Left ventricle myocardium superior (tissue), 1 donor: ENCODE results near the gene EGFL7. TPM values are rescaled to one million over a fixed set of nuclear protein-coding genes. Genes with fewer than 3 reads are reported as not detected.

Experiments used
- ATAC-seq: fragments of 200-7000 bp; cut with Tn5 transposase; one replicate; pipeline ENCODE4 v1.9.1; 2020; ENCODE audit warnings: mild to moderate bottlenecking, moderate library complexity
- DNase-seq: peaks from one replicate; pipeline ENCODE4 v3.0.0-alpha.2; 2020
- intact Hi-C: fragments of 100-400 bp; cut with micrococcal nuclease; formaldehyde crosslinking; loops from one replicate; pipeline ENCODE4 v1.11.0; 2022
- total RNA-seq: library from RNA; stranded (reverse); fragmentation: NEBNext Ultra II Directional; extraction: Animal tissue kit (Norgen Biotek cat#: 25700); gene quantifications from one replicate; pipeline ENCODE4 v1.2.1, GENCODE V29; 2021
- donor health status: DM: no; HTN: yes; CAD: no; lungs with severe emphysema.

EGFL7 gene
- total RNA-seq, 1 donor from 2014 or later: 63.8 TPM

DNA sequence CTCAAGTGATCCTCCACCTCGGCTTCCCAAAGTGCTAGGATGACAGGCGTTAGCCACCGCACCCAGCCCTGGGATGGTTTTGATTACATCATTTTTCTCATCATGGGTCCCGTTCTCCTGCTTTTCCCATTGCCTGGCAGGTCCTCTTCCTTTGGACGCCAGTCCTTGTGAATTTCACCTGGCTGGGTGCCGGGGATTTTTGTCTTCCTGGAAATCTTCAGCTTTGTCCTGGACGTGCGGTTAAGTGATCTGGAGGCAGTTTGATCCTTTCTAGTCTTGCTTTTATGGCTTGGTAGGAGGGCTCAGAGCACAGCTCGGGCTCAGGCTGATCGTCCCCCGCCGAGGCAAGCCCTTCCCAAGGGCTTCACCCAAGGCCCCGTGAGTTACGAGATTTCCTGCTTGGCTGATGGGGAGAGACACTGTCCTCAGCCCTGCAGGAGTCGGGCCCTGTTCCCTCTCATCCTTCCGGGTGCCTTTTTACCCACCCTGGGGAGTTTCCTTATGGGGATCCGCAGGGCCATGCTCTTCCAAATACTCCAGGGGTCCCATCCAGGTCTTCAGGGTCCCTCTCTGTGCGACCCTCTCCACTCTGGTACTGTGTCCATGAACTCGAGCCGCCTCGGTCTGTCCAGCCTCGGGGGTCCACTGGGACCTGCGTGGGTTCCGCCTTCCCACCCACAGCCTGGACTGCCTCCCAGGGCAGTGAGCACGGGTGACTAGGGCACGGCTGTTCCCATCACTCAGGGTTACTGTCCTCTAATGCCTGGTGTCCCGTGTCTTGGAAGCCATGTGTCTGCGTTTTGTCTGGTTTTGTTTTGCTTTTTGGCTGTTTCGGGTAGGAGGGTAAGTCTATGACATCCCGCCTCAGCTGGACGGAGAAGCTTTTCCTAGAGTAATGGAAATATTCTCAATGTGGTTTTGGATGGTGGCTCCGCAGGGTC, 22.3 kb upstream of the EGFL7 start:
- DNase-seq (peak; percentile 39), ATAC-seq (no peak)
- intact Hi-C loops: no loop called here

DNA sequence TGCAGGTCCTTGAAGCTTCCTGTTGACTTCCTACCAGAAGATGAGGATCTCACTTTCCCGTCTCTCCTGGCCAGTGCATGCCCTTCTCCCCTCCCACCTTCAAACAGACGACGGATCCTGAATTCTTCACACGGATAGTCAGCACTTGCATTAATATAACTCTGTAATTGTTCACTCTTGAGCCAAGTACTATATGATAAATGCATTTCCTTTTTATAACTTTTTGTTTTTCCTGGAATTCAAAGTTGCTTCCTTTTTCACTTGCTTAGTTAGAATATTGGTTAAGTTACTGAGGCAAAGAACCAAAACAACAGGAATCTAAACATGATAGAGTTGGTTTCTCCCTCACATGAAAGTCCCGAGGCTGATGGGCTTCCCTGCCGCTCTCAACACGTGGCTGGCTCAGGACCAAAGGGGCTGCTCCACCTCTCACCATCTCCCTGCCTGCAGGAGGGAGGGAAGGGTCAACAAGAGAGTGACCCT, 20.2 kb upstream of the EGFL7 start:
- intact Hi-C loops: no loop called here
- no peak for ATAC-seq

DNA sequence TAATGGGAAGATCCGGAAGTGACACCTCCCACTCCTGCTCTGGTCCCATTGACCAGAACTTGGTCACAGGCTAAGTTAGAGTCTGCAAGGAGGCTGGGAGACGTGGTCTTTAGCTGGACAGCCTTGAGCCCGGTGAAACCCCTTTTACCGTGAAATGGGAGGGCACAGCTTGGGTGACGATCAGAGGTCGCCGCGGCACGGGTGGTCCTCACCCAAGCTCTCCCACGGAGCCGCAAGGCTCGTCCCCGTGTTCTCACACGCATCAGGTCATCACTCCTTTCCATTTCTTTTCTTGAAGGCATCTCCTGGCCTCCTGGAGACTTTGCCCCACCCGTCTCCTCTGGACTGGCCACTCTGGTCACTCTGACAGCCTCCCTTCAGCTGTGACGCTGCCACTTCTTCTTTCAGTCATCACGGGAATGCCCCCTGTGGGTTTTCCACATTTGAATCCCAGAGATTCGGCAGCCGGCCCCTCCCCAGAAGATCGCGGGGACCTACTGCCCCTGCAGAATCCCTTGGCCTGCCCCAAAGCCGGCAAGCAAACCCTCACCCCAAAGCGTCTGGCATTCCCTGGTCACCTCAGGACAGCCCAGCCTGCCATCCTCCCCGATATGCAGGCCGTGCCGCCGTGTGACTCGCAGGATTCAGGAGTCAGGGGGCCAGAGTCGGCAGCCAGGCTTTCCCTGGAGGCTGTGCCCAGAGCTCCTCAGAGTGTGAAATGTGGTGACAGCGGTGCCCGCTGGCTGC, 18.9 kb upstream of the EGFL7 start:
- intact Hi-C loops: no loop called here
- ATAC-seq (peak; percentile 0), DNase-seq (no peak)

More for the DNA sequence above, 20.2 kb upstream of the EGFL7 start:
- DNase-seq: peak; percentile 33

DNA sequence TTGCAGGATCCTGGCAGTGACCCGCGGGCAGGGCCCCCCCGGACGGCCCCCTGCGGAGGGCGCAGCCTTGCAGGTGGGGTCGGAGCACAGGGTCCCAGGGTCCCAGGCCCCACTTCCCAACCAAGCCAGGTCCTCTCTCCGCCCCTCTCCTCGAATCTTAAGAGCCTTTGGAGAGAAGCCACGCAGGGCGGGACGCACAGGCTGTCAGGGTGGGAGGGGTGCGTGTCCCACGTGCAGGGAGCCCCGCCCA, 18.4 kb upstream of the EGFL7 start:
- intact Hi-C loops: no loop called here
- ATAC-seq (no peak), DNase-seq (no peak)

DNA sequence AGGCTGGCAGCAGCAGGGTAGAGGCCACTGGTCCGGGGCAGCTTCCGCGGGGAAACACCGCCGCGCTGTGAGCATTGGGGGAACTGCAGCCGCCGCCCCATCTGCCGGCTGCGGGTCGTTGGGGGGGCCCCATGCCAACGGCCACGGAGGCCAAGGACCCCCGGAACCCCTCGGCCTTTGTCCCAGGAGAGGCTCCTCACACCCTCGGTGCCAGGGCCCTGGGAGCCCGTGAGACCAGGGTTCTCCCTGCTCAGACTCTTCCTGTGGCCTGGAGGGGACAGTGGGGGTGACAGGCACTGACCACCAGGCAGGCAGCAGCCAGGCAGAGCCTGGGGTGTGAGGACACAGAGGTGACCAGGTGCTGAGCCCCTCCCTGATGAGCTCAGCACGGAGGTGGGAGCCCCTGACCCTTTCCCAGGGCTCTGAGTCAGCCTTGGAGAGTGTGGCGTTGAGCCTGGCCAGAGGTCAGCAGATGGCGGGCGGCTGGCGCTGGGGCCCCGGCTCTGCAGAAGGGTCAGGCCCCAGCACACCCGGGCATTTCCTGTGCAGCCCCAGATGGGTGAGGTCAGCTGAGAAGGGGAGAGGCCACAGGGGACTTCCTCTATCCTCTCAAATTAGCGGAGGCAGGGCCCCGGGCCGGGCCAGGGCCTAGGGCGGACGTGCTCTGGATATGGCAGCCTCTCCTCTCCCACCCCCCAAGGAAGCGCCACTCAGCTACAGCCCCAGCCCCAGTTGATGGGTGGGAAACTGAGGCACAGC, 17.9 kb upstream of the EGFL7 start:
- DNase-seq (peak; percentile 94), ATAC-seq (peak; percentile 80)
- intact Hi-C loops: no loop called here

DNA sequence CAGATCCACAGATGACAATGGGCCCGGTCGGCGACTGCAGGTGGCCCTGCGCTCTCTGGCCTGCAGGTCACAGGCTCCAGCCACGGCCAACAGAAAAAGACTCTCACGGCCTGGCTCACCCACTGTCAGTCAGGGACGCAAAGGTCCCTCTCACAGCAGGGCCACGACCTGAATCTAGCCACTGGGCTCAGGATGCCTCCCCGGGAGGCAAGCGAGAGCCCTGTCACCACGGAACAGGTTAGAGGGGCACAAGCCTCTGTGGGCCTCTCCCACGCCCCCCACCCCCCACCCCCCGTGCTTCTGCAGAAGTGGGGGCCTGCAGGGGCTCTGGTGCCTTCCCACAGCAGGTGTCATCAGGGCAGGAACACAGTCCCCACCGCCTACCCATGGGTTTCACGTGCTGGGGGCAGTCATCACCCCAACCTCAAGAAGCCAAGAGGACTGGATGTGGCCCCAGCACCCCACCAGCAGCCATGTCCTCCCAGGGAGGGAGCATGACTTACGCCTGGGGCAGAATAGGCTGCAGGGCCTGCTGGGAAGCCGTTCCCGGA, 17.3 kb upstream of the EGFL7 start:
- no peak for DNase-seq
- intact Hi-C loops: no loop called here
- peak; percentile 1 for ATAC-seq

DNA sequence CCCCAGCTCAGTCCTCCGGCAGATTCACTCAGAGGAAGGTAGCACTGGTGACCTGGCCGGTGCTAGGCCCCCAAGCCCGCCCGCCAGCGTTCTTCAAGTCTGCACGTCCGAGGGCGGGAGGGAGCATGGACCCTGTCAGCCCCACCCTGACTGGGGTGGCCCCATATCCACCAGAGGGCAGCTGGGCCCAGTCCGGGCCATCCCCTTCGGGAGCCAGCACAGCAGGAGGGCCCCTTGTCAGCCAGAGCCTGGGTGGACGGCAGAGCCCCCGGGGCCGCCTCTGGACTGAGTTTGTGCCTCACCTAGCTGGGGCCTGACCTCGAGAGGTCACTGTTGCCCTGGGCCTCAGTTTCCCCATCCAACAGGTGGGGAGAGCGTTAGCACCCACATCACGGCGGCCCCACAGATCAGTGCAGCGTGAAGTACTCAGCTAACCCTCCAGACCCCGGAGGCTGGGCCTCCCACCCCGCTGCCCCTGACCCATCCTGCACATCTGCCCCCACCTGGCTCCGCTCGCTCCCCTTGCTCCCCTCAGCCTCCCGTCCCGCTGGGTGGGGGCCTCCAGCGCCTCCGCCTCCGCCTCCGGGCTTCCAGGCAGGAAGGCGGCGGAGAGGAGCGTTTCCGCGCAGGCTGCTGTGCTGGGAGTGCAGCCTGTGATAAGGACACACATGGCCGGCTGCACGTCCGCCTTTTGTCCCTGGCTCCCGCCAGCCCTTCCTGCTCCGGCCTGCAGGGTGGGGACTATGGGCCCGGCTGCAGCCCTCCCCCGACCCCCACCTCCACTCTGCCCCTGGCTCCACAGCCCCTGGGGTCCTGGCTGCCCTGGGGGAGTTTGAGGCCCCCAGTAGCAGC, 16.6 kb upstream of the EGFL7 start:
- intact Hi-C loops: no loop called here
- DNase-seq: peak; percentile 89

DNA sequence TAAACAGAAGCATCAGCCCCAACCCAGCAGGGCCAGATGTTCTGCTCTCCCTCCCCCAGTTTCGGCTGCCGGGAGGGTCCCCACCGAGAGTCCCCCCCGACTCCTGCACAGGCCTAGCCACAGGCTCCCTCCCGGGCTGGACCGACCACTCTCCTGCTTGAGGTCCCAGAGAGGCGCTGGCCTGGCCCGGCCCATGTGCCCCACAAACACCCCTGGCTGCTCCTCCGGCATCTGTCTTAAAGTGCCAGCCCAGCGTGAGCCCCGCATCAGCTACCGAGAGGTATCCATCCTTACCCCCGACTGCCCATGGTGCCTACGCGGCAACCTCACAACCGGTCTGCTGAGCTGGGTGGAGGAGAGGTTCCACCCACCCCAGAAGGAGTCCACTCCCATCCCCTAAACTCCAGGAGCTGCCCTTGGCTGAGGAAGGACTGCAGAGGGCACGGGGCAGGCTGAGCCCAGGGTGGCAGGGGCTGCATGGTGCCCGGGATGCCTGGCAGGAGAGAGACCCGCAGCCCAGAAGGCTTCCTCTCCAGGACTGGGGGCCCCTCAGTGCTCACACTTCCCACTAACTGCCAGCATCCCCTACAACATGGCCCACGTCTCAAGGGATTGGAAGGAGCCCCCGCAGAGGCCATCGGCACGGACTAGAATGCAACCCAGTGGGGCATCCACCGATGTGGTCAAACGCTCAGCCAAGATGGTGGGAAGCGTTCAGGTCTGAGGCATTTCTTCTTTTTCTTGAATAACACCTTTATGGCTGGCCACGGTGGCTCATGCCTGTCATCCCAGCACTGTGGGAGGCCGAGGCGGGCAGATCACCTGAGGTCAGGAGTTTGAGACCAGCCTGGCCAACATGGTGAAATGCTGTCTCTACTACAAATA, 15.6 kb upstream of the EGFL7 start:
- DNase-seq: peak; percentile 37
- ATAC-seq: no peak
- intact Hi-C loops: no loop called here

More for the DNA sequence above, 16.6 kb upstream of the EGFL7 start:
- peak; percentile 69 for ATAC-seq

DNA sequence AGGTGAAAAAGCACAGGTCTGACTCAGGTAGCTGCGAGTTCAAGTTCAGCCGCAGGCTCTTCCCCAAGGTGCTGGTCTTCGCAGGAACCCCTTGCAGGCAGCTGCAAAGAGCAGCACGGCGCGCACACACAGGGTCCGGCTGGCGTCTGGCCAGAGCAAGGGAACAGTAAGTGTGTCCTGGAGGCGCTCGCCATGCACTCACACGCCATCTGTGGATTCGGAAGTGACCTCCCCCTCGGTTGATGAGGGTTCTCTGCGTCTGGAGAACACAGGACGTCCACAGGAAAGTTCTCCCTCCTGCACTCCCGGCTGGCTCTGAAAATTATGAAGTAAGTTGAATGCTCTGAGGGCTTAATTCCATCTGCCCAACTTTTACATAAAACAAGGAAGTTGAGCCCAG, 14.0 kb upstream of the EGFL7 start:
- intact Hi-C loops: no loop called here
- ATAC-seq (peak; percentile 7), DNase-seq (peak; percentile 85)

DNA sequence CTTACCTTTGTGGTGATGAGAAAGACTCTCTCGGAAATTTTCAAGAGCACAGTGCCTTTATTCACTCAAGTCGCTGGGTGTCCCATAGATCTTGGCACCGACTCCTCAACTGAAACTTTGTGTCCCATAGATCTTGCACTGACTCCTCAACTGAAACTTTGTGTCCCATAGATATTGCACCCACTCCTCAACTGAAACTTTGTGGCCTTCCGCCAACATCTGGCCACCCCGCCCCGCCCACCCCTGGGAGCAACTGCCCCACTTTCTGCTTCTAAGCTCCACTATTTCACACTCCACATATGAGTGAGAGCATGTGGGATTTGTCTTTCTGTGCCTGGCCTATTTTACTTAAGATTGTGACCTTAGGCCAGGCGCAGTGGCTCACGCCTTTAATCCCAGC, 12.7 kb upstream of the EGFL7 start:
- intact Hi-C loops: no loop called here
- DNase-seq (no peak), ATAC-seq (no peak)

DNA sequence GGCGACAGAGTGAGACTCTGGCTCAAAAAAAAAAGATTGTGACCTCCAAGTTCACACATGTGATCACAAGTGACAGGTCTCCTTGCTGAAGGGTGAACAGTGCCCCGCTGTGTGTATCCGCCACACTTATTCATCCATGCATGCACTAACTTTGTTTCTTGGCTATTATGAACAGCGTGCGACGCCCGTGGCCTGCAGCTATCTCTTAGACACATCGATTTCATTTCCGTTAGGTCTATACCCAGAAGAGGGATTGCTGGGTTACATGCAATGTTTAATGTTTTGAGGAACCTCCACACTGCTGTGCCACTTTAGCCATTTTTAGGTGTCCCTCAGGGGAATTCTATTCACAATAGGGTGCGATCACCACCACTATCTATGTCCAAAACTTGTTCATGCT, 12.1 kb upstream of the EGFL7 start:
- DNase-seq: no peak
- intact Hi-C loops: no loop called here
- no peak for ATAC-seq

DNA sequence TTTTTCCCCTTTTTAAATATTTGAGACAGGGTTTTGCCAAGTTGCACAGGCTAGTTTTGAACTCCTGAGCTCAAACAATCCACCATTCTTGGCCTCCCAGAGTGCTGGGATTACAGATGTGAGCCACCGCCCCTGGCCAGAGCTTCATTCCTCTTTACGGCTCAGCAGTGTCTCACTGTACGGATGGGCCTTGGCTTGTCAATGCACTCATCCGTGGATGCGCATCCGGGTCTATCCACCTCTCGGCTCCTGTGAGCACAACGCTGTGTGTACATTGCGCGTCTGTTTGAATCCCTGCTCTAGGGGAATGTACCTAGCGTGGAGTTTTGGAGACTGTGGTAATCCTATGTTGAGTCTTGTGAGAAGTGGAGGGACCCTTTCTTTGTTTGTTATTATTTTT, 10.9 kb upstream of the EGFL7 start:
- intact Hi-C loops: no loop called here
- no peak for DNase-seq

DNA sequence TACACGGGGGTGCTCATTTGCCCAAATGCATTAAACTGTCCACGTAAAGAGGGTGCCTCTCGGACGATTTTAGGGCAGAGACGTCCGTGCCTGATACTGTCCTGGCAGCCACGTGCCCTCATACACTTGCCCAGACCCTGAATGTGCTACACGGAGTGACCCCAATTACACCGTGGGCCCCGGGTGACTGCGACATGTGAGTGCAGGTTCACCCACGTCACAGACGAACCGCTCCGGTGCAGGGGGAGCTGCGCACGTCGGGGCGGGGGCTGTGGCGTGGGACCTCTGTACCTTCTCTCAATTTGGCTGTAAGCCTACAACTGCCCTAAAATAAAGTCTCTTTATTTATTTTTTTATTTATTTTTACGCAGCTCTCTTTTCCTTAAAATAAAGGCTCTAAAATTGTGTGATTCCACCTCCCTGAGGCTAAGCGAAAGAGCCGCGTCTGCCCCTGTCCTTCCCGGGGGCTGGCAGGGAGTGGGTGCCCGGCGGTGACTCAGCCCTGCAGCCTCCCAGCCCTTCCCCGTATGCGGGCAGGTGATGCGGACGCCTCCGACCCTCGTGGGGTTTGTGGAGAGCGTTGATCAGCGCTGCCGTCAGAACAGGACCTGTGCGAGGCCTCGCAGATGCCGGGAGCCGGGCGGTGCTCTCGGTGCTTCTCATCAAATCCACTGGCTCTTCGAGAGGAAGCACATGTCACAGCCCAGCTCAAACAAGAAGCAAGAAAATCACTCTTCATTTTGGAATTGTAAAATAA, 9.2 kb upstream of the EGFL7 start:
- intact Hi-C loops: no loop called here
- no peak for ATAC-seq
- no peak for DNase-seq

More for the DNA sequence above, 10.9 kb upstream of the EGFL7 start:
- ATAC-seq: no peak

DNA sequence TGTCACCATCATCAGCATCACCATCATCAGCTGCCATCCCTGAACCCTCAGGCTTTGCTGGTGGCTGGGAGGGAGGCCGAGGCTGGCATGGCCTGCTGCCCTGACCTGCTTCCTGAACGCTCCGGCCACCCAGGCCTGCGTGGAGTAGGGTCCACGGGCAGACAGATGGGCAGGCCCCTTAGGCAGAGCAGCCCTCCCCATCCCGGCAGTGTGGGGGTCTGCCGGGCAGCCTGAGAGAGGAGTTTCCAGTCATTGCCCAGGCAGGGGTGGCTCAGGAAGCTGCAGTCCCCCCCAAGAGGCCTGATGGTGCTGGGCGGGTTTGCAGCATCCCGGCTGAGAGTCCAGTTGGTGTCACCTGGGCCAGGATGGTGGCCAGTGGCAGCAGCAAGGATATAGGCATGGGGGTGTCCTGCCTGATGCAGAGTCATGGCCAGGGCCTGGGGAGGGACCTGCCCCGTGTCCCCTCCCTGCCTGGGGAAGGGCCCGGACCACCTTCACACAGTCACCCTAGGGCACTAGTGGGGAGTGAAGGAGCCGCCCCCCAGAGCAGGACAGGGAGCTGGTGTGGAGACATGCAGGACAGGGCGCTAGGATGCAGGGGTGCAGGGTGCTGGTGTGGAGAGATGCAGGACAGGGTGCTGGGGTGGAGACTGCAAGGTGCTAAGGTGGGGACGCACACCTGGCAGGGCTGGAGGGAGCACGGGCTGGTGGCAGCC, 7.7 kb upstream of the EGFL7 start:
- no peak for DNase-seq
- intact Hi-C loops: no loop called here
- no peak for ATAC-seq

DNA sequence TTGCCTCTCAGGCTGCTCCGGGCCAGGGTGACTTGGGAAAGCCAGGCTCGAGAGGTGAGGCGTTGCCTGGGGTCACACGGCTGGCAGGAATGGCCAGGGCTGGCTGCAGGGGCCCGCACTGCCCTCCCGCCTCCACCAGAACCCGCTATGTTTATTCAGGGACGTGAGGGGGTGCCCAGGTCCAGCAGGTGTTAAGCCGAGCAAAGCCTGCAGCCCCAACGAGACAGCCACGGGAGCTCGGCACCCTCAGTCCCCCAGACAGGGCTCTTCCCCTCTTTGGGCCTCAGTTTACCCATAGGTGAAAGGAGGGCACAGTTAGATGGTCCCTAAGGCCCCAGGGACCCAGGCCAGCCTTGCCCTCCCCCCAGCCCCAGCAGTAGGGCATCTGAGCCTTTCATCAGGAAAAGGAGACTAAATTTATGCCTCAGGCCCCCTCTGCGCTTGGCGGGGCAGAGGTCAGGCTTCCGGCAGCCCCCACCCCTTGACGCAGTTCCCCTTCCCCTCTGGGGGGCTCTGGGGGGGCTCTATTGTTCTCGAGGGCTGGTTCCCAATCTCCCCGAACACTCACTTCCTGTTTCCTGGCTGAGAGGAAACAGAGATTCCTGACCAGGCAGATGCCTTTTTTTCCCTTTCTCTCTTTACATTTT, 7.1 kb upstream of the EGFL7 start:
- intact Hi-C loops: no loop called here
- peak; percentile 70 for ATAC-seq
- DNase-seq: peak; percentile 58

DNA sequence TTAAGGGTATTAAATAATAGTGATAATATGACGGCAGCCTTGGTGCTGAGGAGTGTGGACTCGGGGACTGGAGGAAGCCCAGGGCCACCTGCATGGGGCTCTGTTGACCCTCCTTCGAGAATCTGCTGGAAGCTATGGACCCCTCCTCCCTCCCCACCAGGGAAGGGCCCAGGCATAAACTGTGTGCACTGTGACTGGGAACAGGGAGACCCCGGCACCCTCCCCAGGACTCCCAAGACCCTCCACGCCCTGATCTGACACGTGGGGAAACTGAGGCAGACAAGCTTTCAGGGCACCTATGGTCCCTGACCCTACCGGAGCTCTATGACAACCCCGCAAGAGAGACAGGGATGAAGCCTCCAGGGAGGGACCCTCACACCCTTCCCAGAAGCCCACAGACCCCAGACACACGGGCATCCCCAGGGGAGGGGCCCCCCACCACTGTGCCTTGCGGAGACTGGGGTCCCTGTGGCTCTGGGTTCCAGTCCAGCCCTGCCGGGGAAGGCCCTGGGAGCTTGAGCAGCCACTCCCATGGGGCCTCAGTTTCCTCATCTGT, 6.5 kb upstream of the EGFL7 start:
- ATAC-seq: no peak
- intact Hi-C loops: no loop called here
- DNase-seq: peak; percentile 34
